H1 (cell line): ENCODE data around the gene PGF. TPM values are rescaled to one million over a fixed set of nuclear protein-coding genes. Genes with fewer than 3 reads are reported as not detected.

ENCODE experiments used
- CTCF ChIA-PET: fragments of 300-600 bp; sonication (Branson Sonifier 250); formaldehyde crosslinking; loops from one replicate; lab custom pipeline; 2021; ENCODE audit not compliant: partially characterized antibody; lab: Charles Lee
- POLR2A ChIA-PET: fragments of 300-600 bp; sonication (Branson Sonifier 250); formaldehyde crosslinking; loops from one replicate; lab custom pipeline; 2021; ENCODE audit warnings: inconsistent platforms; ENCODE audit not compliant: partially characterized antibody; lab: Charles Lee
- DNase-seq, 2 experiments: peaks; one replicate each; pipeline versions ENCODE4 v3.0.0 to v3.0.0-alpha.2; 2010 to 2022; ENCODE audit warnings: low spot score in 2 of 2, low read depth in 1 of 2, mixed read lengths in 1 of 2
- FAIRE-seq: peaks from 2 replicates; lab custom pipeline; 2011; peaks lifted over from hg19 to GRCh38; lab: Jason Lieb, UNC
- H2AFZ ChIP-seq: 2 replicates; pipeline ENCODE4 v1.8.1; 2012; ENCODE audit warnings: low read length, inconsistent platforms
- H2AK5ac ChIP-seq: 2 replicates; pipeline ENCODE4 v1.6.1; 2013; ENCODE audit warnings: low read depth, low read length
- H2BK120ac ChIP-seq: replicated peaks from 2 replicates; pipeline ENCODE3; 2013; ENCODE audit warnings: low read depth, low read length, inconsistent platforms
- H2BK12ac ChIP-seq: 2 replicates; pipeline ENCODE4 v1.6.1; 2013; ENCODE audit warnings: low read depth, low read length
- H2BK15ac ChIP-seq: 2 replicates; pipeline ENCODE4 v1.6.1; 2013; ENCODE audit warnings: low read length
- H2BK20ac ChIP-seq: 2 replicates; pipeline ENCODE4 v1.6.1; 2013; ENCODE audit warnings: low read length
- H2BK5ac ChIP-seq: 2 replicates; pipeline ENCODE4 v1.6.1; 2013; ENCODE audit warnings: low read depth, low read length
- H3K14ac ChIP-seq: 2 replicates; pipeline ENCODE4 v1.6.1; 2013; ENCODE audit warnings: inconsistent platforms; ENCODE audit not compliant: insufficient read length
- H3K18ac ChIP-seq: 2 replicates; pipeline ENCODE4 v1.6.1; 2013; ENCODE audit warnings: low read length; ENCODE audit errors: extremely low read depth
- H3K23ac ChIP-seq: 2 replicates; pipeline ENCODE4 v1.6.1; 2013; ENCODE audit warnings: inconsistent platforms; ENCODE audit not compliant: insufficient read length
- H3K23me2 ChIP-seq: 2 replicates; pipeline ENCODE4 v1.6.1; 2013; ENCODE audit warnings: low read depth, low read length
- H3K27ac ChIP-seq: 2 replicates; pipeline ENCODE4 v1.6.1; 2011; ENCODE audit warnings: low read depth, low read length, inconsistent platforms
- H3K27me3 ChIP-seq, 4 experiments: replicated peaks in 1 of 4; 1 replicate in 1 of 4; 2 replicates in 3 of 4; pipeline versions ENCODE4 v1.6.1 to v1.8.1; 2011 to 2013; ENCODE audit warnings: low read length in 3 of 4, mild to moderate bottlenecking in 3 of 4, inconsistent platforms in 2 of 4, mixed read lengths in 2 of 4, moderate library complexity in 1 of 4; ENCODE audit not compliant: control insufficient read depth in 3 of 4, insufficient read depth in 3 of 4; ENCODE audit errors: extremely low read depth in 1 of 4
- H3K36me3 ChIP-seq, 4 experiments: 2 replicates each; pipeline versions ENCODE4 v1.6.1 to v1.8.1; 2011 to 2013; ENCODE audit warnings: mild to moderate bottlenecking in 4 of 4, low read length in 3 of 4, moderate library complexity in 2 of 4, control low read depth in 1 of 4, inconsistent platforms in 1 of 4; ENCODE audit not compliant: insufficient read depth in 4 of 4, control insufficient read depth in 2 of 4
- H3K4ac ChIP-seq: replicated peaks from 2 replicates; pipeline ENCODE3; 2013; ENCODE audit warnings: low read length, low read depth, mixed read lengths, inconsistent platforms; ENCODE audit not compliant: insufficient read length
- H3K4me1 ChIP-seq, 4 experiments: replicated peaks in 1 of 4; 1 replicate in 1 of 4; 2 replicates in 3 of 4; pipeline versions ENCODE4 v1.6.1 to v1.8.1; 2011 to 2013; ENCODE audit warnings: low read length in 3 of 4, inconsistent platforms in 2 of 4, mixed read lengths in 1 of 4; ENCODE audit not compliant: insufficient read depth in 4 of 4, control insufficient read depth in 3 of 4
- H3K4me2 ChIP-seq, 2 experiments: 2 replicates each; pipeline versions ENCODE4 v1.6.1 to v1.8.1; 2011 to 2013; ENCODE audit warnings: low read depth in 2 of 2, low read length in 2 of 2, control low read depth in 1 of 2, inconsistent platforms in 1 of 2, mild to moderate bottlenecking in 1 of 2; ENCODE audit not compliant: insufficient read depth in 1 of 2
- H3K4me3 ChIP-seq, 4 experiments: fragments of 200-600, 300-600 bp in 1 of 4; sonication (generic), shearing (Covaris generic), sonication (Bioruptor Twin) in 1 of 4; 2 replicates each; pipeline versions ENCODE4 v1.5.1 to v1.8.1; 2011 to 2016; ENCODE audit warnings: low read length in 4 of 4, low read depth in 3 of 4, control low read depth in 2 of 4, inconsistent platforms in 2 of 4, mild to moderate bottlenecking in 2 of 4, mixed read lengths in 1 of 4, moderate library complexity in 1 of 4; ENCODE audit not compliant: insufficient read depth in 2 of 4; ENCODE audit errors: extremely low read depth in 1 of 4
- H3K56ac ChIP-seq: replicated peaks from 2 replicates; pipeline ENCODE3; 2013; ENCODE audit warnings: low read depth, mild to moderate bottlenecking, mixed read lengths, low read length, inconsistent platforms; ENCODE audit not compliant: insufficient read length
- H3K79me1 ChIP-seq: 2 replicates; pipeline ENCODE4 v1.6.1; 2013; ENCODE audit warnings: low read depth, low read length, control low read depth
- H3K79me2 ChIP-seq, 2 experiments: 2 replicates each; pipeline versions ENCODE4 v1.6.1 to v1.8.1; 2012 to 2013; ENCODE audit warnings: low read length in 2 of 2, mild to moderate bottlenecking in 2 of 2, inconsistent platforms in 1 of 2; ENCODE audit not compliant: insufficient read depth in 2 of 2, control insufficient read depth in 1 of 2
- H3K9ac ChIP-seq, 4 experiments: replicated peaks in 1 of 4; 1 replicate in 1 of 4; 2 replicates in 3 of 4; pipeline versions ENCODE4 v1.6.1 to v1.8.1; 2011 to 2013; ENCODE audit warnings: low read depth in 3 of 4, low read length in 3 of 4, control low read depth in 2 of 4, mild to moderate bottlenecking in 2 of 4, moderate library complexity in 2 of 4, inconsistent platforms in 1 of 4; ENCODE audit errors: extremely low read depth in 1 of 4
- H3K9me3 ChIP-seq, 2 experiments: 2 replicates each; pipeline versions ENCODE4 v1.6.1 to v1.8.1; 2012 to 2013; ENCODE audit warnings: mild to moderate bottlenecking in 2 of 2, moderate library complexity in 2 of 2, control low read depth in 1 of 2, inconsistent platforms in 1 of 2, low read depth in 1 of 2, low read length in 1 of 2, mixed read lengths in 1 of 2; ENCODE audit not compliant: insufficient read depth in 2 of 2
- H4K20me1 ChIP-seq, 2 experiments: replicated peaks in 1 of 2; 2 replicates each; pipeline versions ENCODE3 to v1.8.1; 2011 to 2013; ENCODE audit warnings: inconsistent platforms in 2 of 2, low read length in 2 of 2, mild to moderate bottlenecking in 1 of 2; ENCODE audit not compliant: insufficient read depth in 2 of 2, control insufficient read depth in 1 of 2
- H4K5ac ChIP-seq: 2 replicates; pipeline ENCODE4 v1.6.1; 2013; ENCODE audit warnings: low read length, low read depth, mixed read lengths, inconsistent platforms; ENCODE audit not compliant: insufficient read length
- H4K8ac ChIP-seq: 2 replicates; pipeline ENCODE4 v1.8.0; 2013; ENCODE audit warnings: mild to moderate bottlenecking, moderate library complexity, low read length, inconsistent platforms; ENCODE audit not compliant: insufficient read depth; ENCODE audit errors: extremely low read depth
- H4K91ac ChIP-seq: replicated peaks from 2 replicates; pipeline ENCODE3; 2013; ENCODE audit warnings: low read length, mixed read lengths, inconsistent platforms; ENCODE audit not compliant: insufficient read length
- BACH1 ChIP-seq: IDR thresholded peaks from 2 replicates; pipeline ENCODE4 v1.6.1; 2012; ENCODE audit warnings: low read length, improper control_type of control experiment
- CHD1 ChIP-seq: IDR thresholded peaks from 2 replicates; pipeline ENCODE4 v1.6.1; 2012; ENCODE audit warnings: low read depth, low read length, improper control_type of control experiment
- CREB1 ChIP-seq: IDR thresholded peaks from 2 replicates; pipeline ENCODE4 v1.6.1; 2012; ENCODE audit warnings: inconsistent platforms
- CTBP2 ChIP-seq: IDR thresholded peaks from 2 replicates; pipeline ENCODE4 v1.7.0; 2011; ENCODE audit warnings: borderline replicate concordance, mild to moderate bottlenecking, moderate library complexity, mixed read lengths, low read length; ENCODE audit not compliant: insufficient read depth, insufficient read length
- EGR1 ChIP-seq: IDR thresholded peaks from 2 replicates; pipeline ENCODE4 v1.6.1; 2011; ENCODE audit warnings: low read depth, low read length, borderline replicate concordance
- EZH2 ChIP-seq: fragments of 200-600 bp; sonication (generic); IDR thresholded peaks from 2 replicates; pipeline ENCODE4 v1.7.1; 2012; ENCODE audit warnings: low read depth, mild to moderate bottlenecking, moderate library complexity, low read length, inconsistent platforms; ENCODE audit not compliant: severe bottlenecking
- HDAC2 ChIP-seq, 2 experiments: fragments of 300-600 bp in 1 of 2; sonication (generic) in 1 of 2; IDR thresholded peaks; 2 replicates each; pipeline ENCODE4 v1.6.1; 2011 to 2012; ENCODE audit warnings: low read depth in 2 of 2, low read length in 2 of 2, mild to moderate bottlenecking in 2 of 2, moderate library complexity in 2 of 2, borderline replicate concordance in 1 of 2, inconsistent platforms in 1 of 2
- JUND ChIP-seq: IDR thresholded peaks from 2 replicates; pipeline ENCODE4 v1.6.1; 2011; ENCODE audit warnings: mild to moderate bottlenecking, improper control_type of control experiment, low read length
- KDM5A ChIP-seq: fragments of 200-600 bp; IDR thresholded peaks from 2 replicates; pipeline ENCODE4 v1.7.1; 2012; ENCODE audit warnings: mild to moderate bottlenecking, low read length, inconsistent platforms, mixed read lengths
- NANOG ChIP-seq: IDR thresholded peaks from 2 replicates; pipeline ENCODE4 v1.6.1; 2011; ENCODE audit warnings: low read length, low read depth, mild to moderate bottlenecking, inconsistent platforms; ENCODE audit not compliant: insufficient read depth, poor library complexity, severe bottlenecking
- POLR2A ChIP-seq, 2 experiments: IDR thresholded peaks; 1 replicate in 1 of 2; 2 replicates in 1 of 2; pipeline ENCODE4 v1.6.1; 2011; ENCODE audit warnings: low read depth in 2 of 2, low read length in 2 of 2, mild to moderate bottlenecking in 2 of 2; ENCODE audit errors: control extremely low read depth in 1 of 2
- POLR2AphosphoS5 ChIP-seq: IDR thresholded peaks from 2 replicates; pipeline ENCODE4 v1.6.1; 2011; ENCODE audit warnings: low read depth, low read length
- SAP30 ChIP-seq: fragments of 300-600 bp; sonication (generic); IDR thresholded peaks from 2 replicates; pipeline ENCODE4 v1.7.1; 2012; ENCODE audit warnings: low read length, moderate library complexity, mild to moderate bottlenecking, inconsistent platforms; ENCODE audit not compliant: insufficient read depth, insufficient replicate concordance
- SP1 ChIP-seq: IDR thresholded peaks from 2 replicates; pipeline ENCODE4 v1.6.1; 2011; ENCODE audit warnings: low read depth, low read length
- SUZ12 ChIP-seq: fragments of 200-600 bp; sonication (generic); IDR thresholded peaks from 2 replicates; pipeline ENCODE4 v1.6.1; 2012; ENCODE audit warnings: mild to moderate bottlenecking, inconsistent platforms, low read length, moderate library complexity, mixed read lengths
- WGBS, 2 experiments: shearing (Covaris generic) in 1 of 2; methylation state at CpG; one replicate each; pipeline versions ENCODE4 v1.1.6 to v1.1.7; 2013 to 2015; ENCODE audit warnings: low lambda C conversion rate in 2 of 2, mixed read lengths in 2 of 2, inconsistent platforms in 1 of 2, low coverage in 1 of 2, missing lambda C conversion rate in 1 of 2; ENCODE audit not compliant: insufficient replicate concordance in 2 of 2, insufficient coverage in 1 of 2, insufficient read length in 1 of 2; ENCODE audit errors: extremely low coverage in 1 of 2, missing lambda C conversion rate in 1 of 2; 5-methylcytosine and 5-hydroxymethylcytosine counted together
- polyA plus RNA-seq, 7 experiments: library from polyadenylated mRNA; depleted of rRNA in 3 of 7; stranded (reverse) in 5 of 7; unstranded in 2 of 7; fragments of >200 nt in 5 of 7; fragments of 200-250 nt in 2 of 7; gene quantifications; 1 replicate in 5 of 7; 2 replicates in 1 of 7; 4 replicates in 1 of 7; pipeline versions ENCODE4 v1.2.1 to v1.2.3, GENCODE V29; 2011 to 2013; ENCODE audit warnings: missing spikeins in 2 of 7, mixed read lengths in 2 of 7
- total RNA-seq: library from RNA; stranded (reverse); fragmentation: NEBNext Ultra II Directional; extraction: Animal tissue kit (Norgen Biotek cat#: 25700); gene quantifications from 2 replicates; pipeline ENCODE4 v1.2.1, GENCODE V29; 2021

PGF gene
- total and polyA plus RNA-seq, 2 of the 8 experiments (the other 6 are each of a cell fraction or from before 2014, with no cell fraction given), result 2.1 to 4.1 TPM

DNA sequence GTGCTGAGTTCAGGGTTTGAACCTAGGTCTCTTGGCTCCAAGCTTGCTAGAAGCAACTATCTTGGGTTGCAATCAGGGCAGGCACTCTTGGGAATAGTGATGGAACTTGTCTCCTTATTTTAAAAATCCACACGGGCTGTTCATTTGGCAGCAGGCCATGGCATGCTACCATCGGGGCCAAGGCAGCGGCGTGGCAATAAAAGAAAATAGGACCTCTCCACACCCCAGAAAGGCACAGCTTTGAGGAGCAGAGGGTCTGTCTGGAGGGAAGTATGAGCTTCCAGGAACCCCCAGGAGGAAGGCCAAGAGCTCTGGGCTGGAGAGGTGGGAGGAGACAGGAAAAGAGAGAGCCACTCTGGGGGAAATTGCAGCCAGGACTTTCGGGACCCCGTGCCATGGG lies 47.7 kb downstream of the PGF start:
- Histone ChIP-seq H3K14ac (no peak overlapping the region), H3K79me2 (no peaks in the 10 kb centered on the region), H3K9ac (no peak overlapping the region), H4K8ac (no peak overlapping the region), H3K4me3 (no peak overlapping the region), H3K4me2 (no peak overlapping the region), H2BK20ac (no peak overlapping the region), H3K27me3 (no peaks in the 10 kb centered on the region), H3K56ac (no peak overlapping the region), H3K9me3 (no peaks in the 10 kb centered on the region), H4K5ac (no peak overlapping the region), H3K23me2 (no peaks in the 10 kb centered on the region), H3K79me1 (no peaks in the 10 kb centered on the region), H4K20me1 (peaks cover 2 to 10% of the 10 kb centered on the region in 2 experiments), H2BK120ac (no peak overlapping the region), H3K18ac (no peak overlapping the region), H3K27ac (no peak overlapping the region), H3K4ac (no peak overlapping the region), H3K4me1 (no peaks in the 10 kb centered on the region; a peak in 1 of 7 replicates), H2BK15ac (no peak overlapping the region), H2BK5ac (no peak overlapping the region; the same call in 1 of the 2 replicates), H2AFZ (no peak overlapping the region), H2AK5ac (no peak overlapping the region), H4K91ac (no peak overlapping the region), H3K36me3 (peaks cover 6 to 17% (median 9%) of the 10 kb centered on the region in 4 experiments), H3K23ac (no peak overlapping the region), H2BK12ac (no peak overlapping the region)
- FAIRE-seq (no peak), DNase-seq (no peak)
- POLR2A ChIA-PET, result interaction anchor here (0.7 to 6.8 kb wide), 13 partner anchors 9 to 559 kb away, joined by 3 to 80 read pairs (median 5); partner anchors contain the start of genes RPS6KL1, VRTN and ZC2HC1C
- WGBS, 2 experiments, result 91% methylated on average over 6 of the region's 6 CpGs; no CpG with 5 or more reads in 1 of the 2 experiments
- CTCF ChIA-PET, result interaction anchor here (0.9 to 24.8 kb wide), 22 partner anchors 10 to 299 kb away, joined by 3 to 509 read pairs (median 6); partner anchors contain the start of genes PROX2 and RPS6KL1
- no peak for TF ChIP-seq SAP30
- TF ChIP-seq NANOG, result no peak
- TF ChIP-seq KDM5A, result no peak
- no peak for TF ChIP-seq HDAC2 (IDR thresholded peaks at IDR 0.05; ENCODE audit: borderline replicate concordance in 1 of 2, low read depth in 2 of 2, low read length in 2 of 2)
- TF ChIP-seq POLR2A (IDR thresholded peaks at IDR 0.05; ENCODE audit: control extremely low read depth in 1 of 2, low read depth in 2 of 2, low read length in 2 of 2), result no peak
- no peak for TF ChIP-seq CTBP2
- TF ChIP-seq CREB1, result no peak
- no peak for TF ChIP-seq SUZ12
- no peak for TF ChIP-seq BACH1
- TF ChIP-seq EGR1, result no peak
- no peak for TF ChIP-seq JUND
- no peak for TF ChIP-seq POLR2AphosphoS5
- no peak for TF ChIP-seq CHD1
- TF ChIP-seq SP1, result no peak
- no peak for TF ChIP-seq EZH2
